Peyer's patch (tissue), 4 donors: ENCODE measurements around the gene HELB. TPM values are rescaled to one million over a fixed set of nuclear protein-coding genes. Genes with fewer than 3 reads are reported as not detected.

ENCODE experiments used
- DNase-seq, 3 donors: peaks; one replicate each; pipeline ENCODE4 v3.0.0-alpha.2; 2017 to 2019
- H3K27ac ChIP-seq, 4 donors: fragments of 200-600 bp; sonication (generic); one replicate each; pipeline ENCODE4 v1.5.1; 2016 to 2019
- H3K27me3 ChIP-seq, 2 donors: fragments of 200-600 bp; sonication (generic); one replicate each; pipeline ENCODE4 v1.5.1; 2019
- H3K36me3 ChIP-seq, 3 donors: fragments of 200-600 bp; sonication (generic); one replicate each; pipeline ENCODE4 v1.5.1; 2016 to 2019
- H3K4me1 ChIP-seq, 4 donors: fragments of 200-600 bp; sonication (generic); one replicate each; pipeline ENCODE4 v1.5.1; 2016 to 2019
- H3K4me3 ChIP-seq, 4 donors: fragments of 200-600 bp; sonication (generic); 1 replicate in 3 of 4; 2 replicates in 1 of 4; pipeline ENCODE4 v1.5.1; 2016 to 2019; ENCODE audit warnings: mild to moderate bottlenecking in 1 of 4
- H3K9me3 ChIP-seq, 4 donors: fragments of 200-600 bp; sonication (generic); one replicate each; pipeline ENCODE4 v1.5.1; 2016 to 2019; ENCODE audit warnings: mild to moderate bottlenecking in 1 of 4
- POLR2A ChIP-seq, 2 donors: fragments of 450-650 bp; IDR thresholded peaks; one replicate each; pipeline ENCODE4 v1.5.1; 2017; ENCODE audit warnings: antibody characterized with exemption in 2 of 2, mild to moderate bottlenecking in 2 of 2, moderate library complexity in 2 of 2
- total RNA-seq, 4 donors: library from RNA; depleted of rRNA; stranded (reverse); fragments of >200 nt; gene quantifications; one replicate each; pipeline ENCODE4 v1.1.0, GENCODE V29; 2016
- TF ChIP-seq, protein P1 (sequence below), 6 experiments: fragments of 450-650 bp in 4 of 6; fragments of 200-600 bp in 2 of 6; sonication (generic) in 1 of 6; IDR thresholded peaks; one replicate each; pipeline ENCODE4 v1.5.1; 2017 to 2019; ENCODE audit warnings: antibody characterized with exemption in 6 of 6, mild to moderate bottlenecking in 3 of 6, moderate library complexity in 1 of 6

Gene HELB
- total RNA-seq, 4 donors from 2014 or later, result 6.1 to 19.8 (median 8.3) TPM

- DNase-seq, result no peak
- no peak for TF ChIP-seq POLR2A (IDR thresholded peaks at IDR 0.05)
- TF ChIP-seq, protein P1, sequence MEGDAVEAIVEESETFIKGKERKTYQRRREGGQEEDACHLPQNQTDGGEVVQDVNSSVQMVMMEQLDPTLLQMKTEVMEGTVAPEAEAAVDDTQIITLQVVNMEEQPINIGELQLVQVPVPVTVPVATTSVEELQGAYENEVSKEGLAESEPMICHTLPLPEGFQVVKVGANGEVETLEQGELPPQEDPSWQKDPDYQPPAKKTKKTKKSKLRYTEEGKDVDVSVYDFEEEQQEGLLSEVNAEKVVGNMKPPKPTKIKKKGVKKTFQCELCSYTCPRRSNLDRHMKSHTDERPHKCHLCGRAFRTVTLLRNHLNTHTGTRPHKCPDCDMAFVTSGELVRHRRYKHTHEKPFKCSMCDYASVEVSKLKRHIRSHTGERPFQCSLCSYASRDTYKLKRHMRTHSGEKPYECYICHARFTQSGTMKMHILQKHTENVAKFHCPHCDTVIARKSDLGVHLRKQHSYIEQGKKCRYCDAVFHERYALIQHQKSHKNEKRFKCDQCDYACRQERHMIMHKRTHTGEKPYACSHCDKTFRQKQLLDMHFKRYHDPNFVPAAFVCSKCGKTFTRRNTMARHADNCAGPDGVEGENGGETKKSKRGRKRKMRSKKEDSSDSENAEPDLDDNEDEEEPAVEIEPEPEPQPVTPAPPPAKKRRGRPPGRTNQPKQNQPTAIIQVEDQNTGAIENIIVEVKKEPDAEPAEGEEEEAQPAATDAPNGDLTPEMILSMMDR (IDR thresholded peaks at IDR 0.05), result no peak
- H3K36me3 ChIP-seq, result peaks cover 0 to 10% (median 0%) of the 10 kb centered on the region in 3 donors
These were observed 17.1 kb downstream of the HELB start for GRCh38 chr12:66319266-66319954.

DNA sequence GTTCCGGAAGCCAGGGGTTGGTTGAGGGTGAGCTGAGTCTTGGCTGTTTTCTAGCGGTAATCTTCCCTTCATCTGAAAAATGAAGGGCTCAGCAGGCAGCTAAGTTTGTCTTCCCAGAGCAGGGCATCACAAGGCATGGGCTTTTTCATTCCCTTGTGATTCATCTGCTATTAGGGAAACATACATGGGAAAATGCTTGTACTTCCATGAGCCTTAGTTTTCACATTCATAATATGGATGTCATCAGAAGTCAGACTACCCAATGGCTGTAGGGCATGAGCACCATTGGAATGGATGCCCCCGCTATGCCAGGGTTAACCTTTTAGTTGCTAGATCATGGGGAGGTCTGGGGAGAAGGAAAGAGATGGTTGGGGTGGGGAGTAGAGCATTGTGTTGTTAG, 18.7 kb downstream of the HELB start:
- H3K4me1 ChIP-seq, result no peaks in the 10 kb centered on the region
- no peaks in the 10 kb centered on the region for H3K9me3 ChIP-seq
- no peak overlapping the region for H3K27ac ChIP-seq
- H3K4me3 ChIP-seq, result no peak overlapping the region
- peaks cover 0 to 13% (median 0%) of the 10 kb centered on the region in 3 donors for H3K36me3 ChIP-seq
- no peak for DNase-seq
- TF ChIP-seq, protein P1 (IDR thresholded peaks at IDR 0.05), result no peak
- no peak for TF ChIP-seq POLR2A (IDR thresholded peaks at IDR 0.05)
- H3K27me3 ChIP-seq, result no peaks in the 10 kb centered on the region

More at GRCh38 chr12:66319266-66319954, 17.1 kb downstream of the HELB start:
- peaks cover 0 to under 1% (median 0%) of the 10 kb centered on the region in 4 donors for H3K4me1 ChIP-seq
- H3K9me3 ChIP-seq, result no peaks in the 10 kb centered on the region
- H3K27ac ChIP-seq, result no peak overlapping the region
- no peaks in the 10 kb centered on the region for H3K27me3 ChIP-seq
- H3K4me3 ChIP-seq, result no peak overlapping the region

DNA sequence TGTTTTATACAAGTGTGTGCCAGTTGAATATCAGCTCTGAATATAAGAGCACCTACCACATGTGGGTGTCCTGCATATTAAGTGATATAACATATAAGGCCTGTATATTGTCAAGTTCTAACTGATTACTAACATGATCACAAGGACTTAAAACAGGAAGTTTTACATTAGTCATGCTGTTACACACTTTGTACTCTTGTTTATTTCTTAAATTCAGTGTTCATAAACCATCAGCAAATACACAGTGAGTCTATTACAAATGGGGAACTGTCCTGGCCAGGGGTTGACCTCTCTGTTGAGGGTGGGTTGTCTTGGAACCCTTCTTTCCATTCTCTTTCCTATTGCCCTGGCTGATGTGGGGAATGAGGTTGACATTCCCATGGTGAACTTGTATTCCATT, 19.1 kb downstream of the HELB start:
- Histone ChIP-seq H3K27ac (no peak overlapping the region), H3K4me1 (no peaks in the 10 kb centered on the region), H3K9me3 (no peaks in the 10 kb centered on the region), H3K36me3 (peaks cover 0 to 13% (median 0%) of the 10 kb centered on the region in 3 donors), H3K4me3 (no peak overlapping the region), H3K27me3 (no peaks in the 10 kb centered on the region)
- no peak for DNase-seq
- TF ChIP-seq, protein P1 (IDR thresholded peaks at IDR 0.05), result no peak
- TF ChIP-seq POLR2A (IDR thresholded peaks at IDR 0.05), result no peak

GRCh38 chr12:66323017-66323416, 20.7 kb downstream of the HELB start:
- Histone ChIP-seq H3K27ac (no peak overlapping the region), H3K9me3 (no peaks in the 10 kb centered on the region), H3K36me3 (peaks cover 0 to 16% (median 0%) of the 10 kb centered on the region in 3 donors), H3K4me1 (no peaks in the 10 kb centered on the region), H3K27me3 (no peaks in the 10 kb centered on the region), H3K4me3 (no peak overlapping the region)
- TF ChIP-seq POLR2A (IDR thresholded peaks at IDR 0.05), result no peak
- TF ChIP-seq, protein P1 (IDR thresholded peaks at IDR 0.05), result no peak
- no peak for DNase-seq

DNA sequence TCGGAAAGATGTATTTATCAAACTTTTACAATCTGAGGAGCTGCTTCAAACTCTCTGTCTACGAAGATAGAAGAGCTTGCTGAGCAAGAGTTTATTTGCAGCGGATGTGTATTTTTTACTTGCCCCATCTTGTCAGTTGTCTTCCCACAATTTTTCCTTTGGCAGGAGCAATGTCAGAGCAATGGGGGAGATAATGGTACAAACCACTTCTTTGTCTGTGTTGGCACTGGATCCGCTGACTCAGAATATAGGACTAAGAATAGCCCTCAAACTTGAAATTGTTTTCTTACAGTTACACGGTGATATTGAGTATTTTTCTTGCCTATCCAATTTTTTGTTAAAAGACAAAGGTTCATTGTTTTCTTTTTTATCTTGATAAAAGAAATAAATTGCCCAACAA, 27.6 kb downstream of the HELB start:
- no peak overlapping the region for H3K27ac ChIP-seq
- DNase-seq, result no peak
- no peaks in the 10 kb centered on the region for H3K9me3 ChIP-seq
- TF ChIP-seq POLR2A (IDR thresholded peaks at IDR 0.05), result no peak
- TF ChIP-seq, protein P1 (IDR thresholded peaks at IDR 0.05), result no peak
- H3K4me1 ChIP-seq, result no peaks in the 10 kb centered on the region
- no peak overlapping the region for H3K4me3 ChIP-seq
- H3K27me3 ChIP-seq, result no peaks in the 10 kb centered on the region
- peaks cover 0 to 25% (median 0%) of the 10 kb centered on the region in 3 donors for H3K36me3 ChIP-seq
